ENCODE results near the gene SLC22A17.
A peak's percentile ranks its signal among the peaks of the same experiment; 100 is the strongest.

The SLC22A17 gene

DNA sequence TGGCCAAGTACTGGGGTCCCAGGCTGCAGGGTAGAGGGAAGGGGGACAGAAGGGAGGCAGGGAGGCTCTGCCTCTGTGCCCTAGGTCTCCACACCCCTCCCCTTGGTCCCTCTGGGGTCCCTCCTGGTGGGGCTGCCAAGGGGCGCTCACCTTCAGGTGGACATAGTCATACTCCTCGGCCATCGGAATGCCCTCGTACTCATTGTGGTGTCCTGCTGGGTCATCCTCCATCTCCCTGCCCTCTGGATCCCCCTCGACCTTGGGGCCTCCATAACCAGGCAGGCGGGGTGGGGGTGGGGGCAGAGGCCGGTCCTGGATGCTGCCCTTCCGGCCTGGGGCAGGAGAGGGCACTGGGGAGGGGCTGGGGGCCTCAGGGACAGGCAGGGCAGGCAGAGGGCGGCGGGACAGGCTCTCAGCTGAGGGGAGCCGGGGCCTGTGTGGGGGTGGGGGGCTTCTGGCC is 6.5 kb upstream of the SLC22A17 start:
- no peak overlapping the region for H3K4me3 Mint-ChIP-seq
- DNase-seq (ENCODE audit: low spot score in 2 of 2) (no peak), ATAC-seq (no peak)
- no peaks in the 10 kb centered on the region for H3K9me3 Mint-ChIP-seq
- H3K36me3 Mint-ChIP-seq: no peaks in the 10 kb centered on the region
- peaks cover 4% of the 10 kb centered on the region for H3K4me1 Mint-ChIP-seq
- no peak overlapping the region for H3K27ac Mint-ChIP-seq

- no peak overlapping the region for H3K4me3 Mint-ChIP-seq
- no peak for ATAC-seq
- peaks cover 4% of the 10 kb centered on the region for H3K4me1 Mint-ChIP-seq
- H3K36me3 Mint-ChIP-seq: no peaks in the 10 kb centered on the region
- H3K27ac Mint-ChIP-seq: no peak overlapping the region
- no peaks in the 10 kb centered on the region for H3K9me3 Mint-ChIP-seq
- no peak for DNase-seq (ENCODE audit: low spot score in 2 of 2)
Observed at GRCh38 chr14:23358553-23359166, 6.0 kb upstream of the SLC22A17 start.

- no peak for ATAC-seq
- Mint-ChIP-seq H3K9me3 (no peaks in the 10 kb centered on the region), H3K27ac (no peak overlapping the region), H3K36me3 (no peaks in the 10 kb centered on the region), H3K4me3 (no peak overlapping the region), H3K4me1 (peaks cover 7% of the 10 kb centered on the region)
- no peak for DNase-seq (ENCODE audit: low spot score in 2 of 2)
Observed at GRCh38 chr14:23358042-23358441, 5.4 kb upstream of the SLC22A17 start.

DNA sequence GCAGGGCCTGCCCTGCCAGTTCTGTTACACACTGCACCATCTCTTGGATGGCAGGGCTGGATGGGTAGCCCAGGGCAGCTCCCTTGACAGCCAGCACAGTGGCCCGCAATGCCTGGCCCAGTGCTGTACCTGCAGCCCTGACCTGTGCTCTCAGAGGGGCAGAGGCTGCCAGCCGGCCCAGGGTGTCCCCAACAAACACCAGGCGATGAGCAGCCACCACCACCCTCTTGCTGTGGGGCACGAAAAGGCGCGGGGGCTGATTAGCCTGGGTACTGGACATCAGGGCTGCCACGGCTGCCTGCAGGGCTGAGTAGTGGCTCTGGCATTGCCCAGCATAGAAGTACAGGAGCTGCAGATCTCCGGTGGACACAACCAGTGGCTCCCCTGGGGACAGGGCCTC is 4.6 kb upstream of the SLC22A17 start:
- ATAC-seq (no peak), DNase-seq (ENCODE audit: low spot score in 2 of 2) (no peak)
- H3K4me1 Mint-ChIP-seq: peaks cover 11% of the 10 kb centered on the region
- no peaks in the 10 kb centered on the region for H3K9me3 Mint-ChIP-seq
- H3K36me3 Mint-ChIP-seq: no peaks in the 10 kb centered on the region
- H3K4me3 Mint-ChIP-seq: no peak overlapping the region
- no peak overlapping the region for H3K27ac Mint-ChIP-seq

- H3K4me1 Mint-ChIP-seq: peaks cover 11% of the 10 kb centered on the region
- no peak overlapping the region for H3K4me3 Mint-ChIP-seq
Observed at GRCh38 chr14:23356662-23357061, 4.0 kb upstream of the SLC22A17 start.

GRCh38 chr14:23355871-23356435 is 3.3 kb upstream of the SLC22A17 start:
- no peak for ATAC-seq
- Mint-ChIP-seq H3K27ac (no peak overlapping the region), H3K4me1 (peaks cover 12% of the 10 kb centered on the region)

More at GRCh38 chr14:23356662-23357061, 4.0 kb upstream of the SLC22A17 start:
- DNase-seq (ENCODE audit: low spot score in 2 of 2): no peak
- no peaks in the 10 kb centered on the region for H3K36me3 Mint-ChIP-seq
- no peak for ATAC-seq
- no peaks in the 10 kb centered on the region for H3K9me3 Mint-ChIP-seq
- H3K27ac Mint-ChIP-seq: no peak overlapping the region

GRCh38 chr14:23354990-23355389 is 2.3 kb upstream of the SLC22A17 start:
- Mint-ChIP-seq H3K4me3 (no peak overlapping the region), H3K27ac (no peak overlapping the region)

More at GRCh38 chr14:23355871-23356435, 3.3 kb upstream of the SLC22A17 start:
- no peaks in the 10 kb centered on the region for H3K36me3 Mint-ChIP-seq
- H3K9me3 Mint-ChIP-seq: no peaks in the 10 kb centered on the region
- H3K4me3 Mint-ChIP-seq: no peak overlapping the region
- no peak for DNase-seq (ENCODE audit: low spot score in 2 of 2)

GRCh38 chr14:23353433-23353780 is 720 bp upstream of the SLC22A17 start:
- Mint-ChIP-seq H3K27ac (no peak overlapping the region), H3K4me1 (peaks cover 18% of the 10 kb centered on the region), H3K36me3 (no peaks in the 10 kb centered on the region), H3K9me3 (no peaks in the 10 kb centered on the region), H3K4me3 (peak overlapping the region; percentile 58)
- DNase-seq (ENCODE audit: low spot score in 2 of 2) (no peak), ATAC-seq (no peak)

More at GRCh38 chr14:23354990-23355389, 2.3 kb upstream of the SLC22A17 start:
- Mint-ChIP-seq H3K4me1 (peaks cover 18% of the 10 kb centered on the region), H3K9me3 (no peaks in the 10 kb centered on the region), H3K36me3 (no peaks in the 10 kb centered on the region)
- ATAC-seq (no peak), DNase-seq (ENCODE audit: low spot score in 2 of 2) (no peak)

DNA sequence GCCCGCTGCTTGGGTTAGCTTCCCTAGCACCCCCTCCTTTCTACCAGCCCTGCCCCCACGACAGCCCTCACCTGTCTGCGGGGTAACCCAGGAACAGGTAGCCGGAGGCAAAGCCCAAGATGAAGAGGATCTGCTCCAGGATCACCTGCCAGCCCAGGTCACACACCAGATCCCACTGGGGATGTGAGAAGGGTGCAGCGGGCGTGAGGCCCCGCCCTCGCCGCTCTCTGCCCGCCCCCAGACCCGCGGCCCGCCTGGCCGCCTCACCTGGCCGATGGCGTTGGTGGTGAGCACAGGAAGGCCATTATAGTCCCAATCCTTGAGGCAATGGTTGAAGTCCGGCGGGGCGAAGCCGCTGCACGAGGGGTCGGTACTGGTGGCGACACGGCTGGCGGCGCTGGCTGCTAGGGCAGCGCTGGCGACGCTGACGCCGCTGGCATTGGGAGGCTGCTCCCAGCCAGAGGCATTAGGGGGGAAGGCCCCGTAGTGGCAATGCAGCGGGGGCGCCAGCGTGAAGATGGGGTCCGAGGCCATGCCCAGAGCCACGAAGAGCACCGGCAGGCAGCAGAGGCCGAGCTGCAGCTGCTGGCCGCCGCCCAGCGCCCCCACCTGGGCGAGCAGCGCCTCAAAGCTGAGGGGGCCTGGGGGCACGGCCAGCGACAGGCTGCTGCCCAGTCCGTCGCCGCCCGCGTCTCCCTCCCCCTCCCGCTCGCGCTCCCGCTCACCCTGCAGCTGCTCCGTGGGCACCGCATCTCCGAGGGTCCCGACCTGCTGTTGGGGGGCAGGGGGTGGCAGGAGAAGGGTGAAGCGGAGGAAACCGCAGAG is 794 bp downstream of the SLC22A17 start:
- peak; percentile 3 for ATAC-seq
- Mint-ChIP-seq H3K36me3 (no peaks in the 10 kb centered on the region), H3K4me3 (peak overlapping the region; percentile 58)

DNA sequence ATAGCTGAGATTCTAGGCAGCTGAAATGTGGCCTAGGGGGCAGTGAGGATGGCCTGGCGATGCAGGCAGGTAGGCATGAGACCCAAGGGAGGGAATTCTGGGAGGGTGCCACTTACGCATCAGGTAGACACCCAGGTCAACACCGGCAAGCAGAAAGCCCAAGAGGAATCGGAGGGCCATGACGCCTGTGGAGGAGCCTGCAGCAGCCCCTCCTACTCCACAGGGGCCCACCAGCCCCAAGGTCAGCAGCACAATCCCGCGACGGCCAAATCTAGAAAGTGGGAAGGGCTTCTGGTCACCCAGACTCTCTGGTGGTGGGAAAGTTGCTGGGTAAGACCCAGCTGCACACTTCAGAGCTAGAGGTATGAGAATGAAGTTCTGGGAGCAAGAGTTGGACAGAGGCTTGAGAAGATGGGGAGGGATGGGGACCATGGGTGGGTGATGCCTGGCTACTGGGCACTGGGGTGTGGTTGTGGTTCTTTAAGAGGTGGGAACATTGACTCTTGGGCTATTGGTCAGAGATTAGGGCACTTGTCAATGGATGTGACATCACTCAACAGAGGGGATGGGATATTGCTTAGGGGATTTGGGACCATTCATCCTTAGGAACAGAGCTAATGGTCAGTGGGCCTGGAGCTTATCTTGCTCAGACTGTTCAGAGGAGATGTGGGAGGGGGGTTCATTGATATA is 3.4 kb downstream of the SLC22A17 start:
- Mint-ChIP-seq H3K27ac (no peak overlapping the region), H3K9me3 (no peaks in the 10 kb centered on the region), H3K36me3 (no peaks in the 10 kb centered on the region), H3K4me3 (no peak overlapping the region), H3K4me1 (peaks cover 18% of the 10 kb centered on the region)
- ATAC-seq (no peak), DNase-seq (ENCODE audit: low spot score in 2 of 2) (no peak)

More for the DNA sequence above, 794 bp downstream of the SLC22A17 start:
- Mint-ChIP-seq H3K27ac (no peak overlapping the region), H3K9me3 (no peaks in the 10 kb centered on the region), H3K4me1 (peaks cover 18% of the 10 kb centered on the region)
- DNase-seq (ENCODE audit: low spot score in 2 of 2): no peak

DNA sequence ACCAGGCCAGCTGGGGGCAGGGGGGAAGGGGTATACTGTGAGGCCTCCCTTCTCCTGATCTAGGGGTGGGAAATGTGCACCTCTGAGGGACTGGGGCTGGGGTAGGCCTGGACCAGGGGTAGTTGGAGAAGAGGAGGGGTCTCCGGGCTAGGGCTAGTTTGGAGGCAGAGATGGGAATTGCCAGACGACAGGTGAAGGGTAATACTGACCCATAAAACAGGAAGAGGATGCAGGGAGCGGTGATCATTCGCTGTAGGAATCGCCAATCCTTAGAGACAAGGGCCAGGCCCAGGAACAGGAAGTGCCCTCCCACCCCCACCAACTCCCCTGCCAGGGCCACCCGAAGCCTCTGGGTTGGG is 4.4 kb downstream of the SLC22A17 start:
- H3K36me3 Mint-ChIP-seq: no peaks in the 10 kb centered on the region
- H3K4me3 Mint-ChIP-seq: no peak overlapping the region
- no peaks in the 10 kb centered on the region for H3K9me3 Mint-ChIP-seq
- DNase-seq (ENCODE audit: low spot score in 2 of 2): no peak
- peaks cover 17% of the 10 kb centered on the region for H3K4me1 Mint-ChIP-seq
- ATAC-seq: no peak
- no peak overlapping the region for H3K27ac Mint-ChIP-seq

DNA sequence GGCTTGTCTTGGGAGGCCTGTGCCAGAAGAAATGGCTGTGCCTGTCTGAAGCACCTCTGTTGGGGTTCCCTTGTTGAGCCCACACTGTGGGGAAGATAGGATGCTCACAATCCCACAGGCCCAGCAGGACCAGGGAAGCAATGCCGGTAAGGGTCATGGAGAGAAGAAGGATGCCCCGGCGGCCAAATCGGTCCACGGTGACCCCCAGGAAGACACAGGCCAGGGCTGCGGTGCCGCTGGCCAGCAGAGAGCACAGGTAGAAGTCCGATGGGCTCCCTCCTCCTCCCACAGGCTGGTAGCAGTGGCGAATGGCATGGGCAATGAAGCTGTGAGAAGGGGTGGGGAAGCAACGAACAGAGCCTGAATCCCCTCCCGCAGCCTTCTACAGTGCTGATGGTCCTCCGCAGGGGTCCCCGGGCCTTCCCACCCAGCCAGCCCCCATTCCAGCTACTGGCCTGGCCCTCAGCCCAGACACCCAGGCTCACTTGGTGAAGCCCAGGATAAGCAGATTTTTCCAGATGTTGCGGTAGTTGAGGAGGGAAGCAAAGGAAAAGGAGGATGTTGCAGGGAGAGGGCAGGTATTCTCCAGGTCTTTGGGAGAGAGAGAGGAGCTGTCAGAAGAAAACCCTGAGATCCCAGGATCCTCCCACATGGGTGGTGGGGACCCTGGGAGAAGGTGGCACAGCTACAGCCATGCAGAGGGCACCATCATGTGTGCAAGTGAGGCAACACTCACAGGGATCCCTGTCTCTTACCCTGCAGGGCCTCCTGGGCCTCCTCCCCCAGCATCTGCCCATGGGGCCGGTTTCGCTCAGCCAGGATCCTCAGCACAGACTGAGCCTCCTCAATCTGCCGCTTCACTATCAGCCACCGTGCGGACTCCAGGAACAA is 5.0 kb downstream of the SLC22A17 start:
- no peak overlapping the region for H3K27ac Mint-ChIP-seq
- H3K4me1 Mint-ChIP-seq: peaks cover 11% of the 10 kb centered on the region
- H3K9me3 Mint-ChIP-seq: no peaks in the 10 kb centered on the region
- DNase-seq (ENCODE audit: low spot score in 2 of 2) (no peak), ATAC-seq (no peak)
- H3K36me3 Mint-ChIP-seq: no peaks in the 10 kb centered on the region
- H3K4me3 Mint-ChIP-seq: no peak overlapping the region

DNA sequence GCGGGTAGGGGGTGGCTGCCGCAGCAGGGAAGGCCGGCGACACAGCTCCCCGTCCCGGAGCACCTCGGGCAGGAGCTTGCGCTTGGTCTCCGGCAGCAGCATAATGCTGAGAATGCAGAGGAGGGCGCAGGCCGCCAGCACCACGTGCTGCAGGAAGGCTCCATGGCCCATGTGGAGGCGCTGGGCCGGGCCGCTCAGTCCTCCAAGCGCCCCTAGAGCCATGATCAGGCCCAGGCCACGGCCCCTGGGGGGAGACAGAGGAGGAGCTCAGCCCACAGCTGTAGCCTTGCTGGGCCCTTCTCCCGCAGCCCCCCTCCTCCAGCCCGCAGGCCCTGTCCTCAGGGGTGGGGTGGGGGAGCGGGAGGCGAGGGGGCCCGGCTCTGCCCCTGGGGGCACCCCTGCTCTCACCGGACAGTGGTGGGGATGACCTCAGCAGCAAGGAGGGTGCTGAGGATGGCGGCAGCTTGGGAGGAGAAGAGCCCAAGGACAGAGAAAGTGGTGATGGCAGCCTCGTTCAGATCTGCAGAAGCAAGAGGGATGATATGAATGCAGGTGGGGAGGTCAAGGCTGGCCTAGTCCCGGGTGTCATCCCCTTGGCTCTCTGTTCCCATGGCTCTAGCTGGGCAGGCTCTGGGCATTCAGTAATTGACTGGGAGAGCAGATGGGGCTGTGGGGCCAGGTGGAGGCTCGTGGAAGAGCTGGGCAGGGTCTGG is 5.8 kb downstream of the SLC22A17 start:
- Mint-ChIP-seq H3K4me3 (no peak overlapping the region), H3K9me3 (no peaks in the 10 kb centered on the region), H3K4me1 (peaks cover 11% of the 10 kb centered on the region), H3K27ac (no peak overlapping the region), H3K36me3 (no peaks in the 10 kb centered on the region)
- DNase-seq (ENCODE audit: low spot score in 2 of 2) (no peak), ATAC-seq (peak; percentile 5)

GRCh38 chr14:23345987-23346692 is 6.5 kb downstream of the SLC22A17 start:
- ATAC-seq (no peak), DNase-seq (ENCODE audit: low spot score in 2 of 2) (no peak)
- H3K27ac Mint-ChIP-seq: no peak overlapping the region
- no peak overlapping the region for H3K4me3 Mint-ChIP-seq
- H3K36me3 Mint-ChIP-seq: no peaks in the 10 kb centered on the region
- no peaks in the 10 kb centered on the region for H3K9me3 Mint-ChIP-seq
- peaks cover 8% of the 10 kb centered on the region for H3K4me1 Mint-ChIP-seq
